AG08396 (cell line): ENCODE data around the gene SCTR.

Source experiments
- DNase-seq: peaks from one replicate; pipeline ENCODE4 v3.0.0; 2012; ENCODE audit warnings: low spot score, mixed read lengths

The SCTR gene

GRCh38 chr2:119487434-119488244 is 36.6 kb downstream of the SCTR start:
- no peak for DNase-seq

- no peak for DNase-seq
Observed at GRCh38 chr2:119486886-119487285, 37.4 kb downstream of the SCTR start.

GRCh38 chr2:119486196-119486827 is 38.0 kb downstream of the SCTR start:
- DNase-seq: no peak

- DNase-seq: no peak
Observed at GRCh38 chr2:119485336-119486110, 38.8 kb downstream of the SCTR start.

GRCh38 chr2:119484834-119485233 is 39.4 kb downstream of the SCTR start:
- DNase-seq: no peak

GRCh38 chr2:119483896-119484718 is 40.2 kb downstream of the SCTR start:
- no peak for DNase-seq

GRCh38 chr2:119483395-119483753 is 40.9 kb downstream of the SCTR start:
- DNase-seq: no peak

- DNase-seq: no peak
Observed at GRCh38 chr2:119482481-119483394, 41.5 kb downstream of the SCTR start.

GRCh38 chr2:119481501-119482455 is 42.5 kb downstream of the SCTR start:
- DNase-seq: no peak

GRCh38 chr2:119480718-119481142 is 43.6 kb downstream of the SCTR start:
- no peak for DNase-seq

- DNase-seq: no peak
Observed at GRCh38 chr2:119480184-119480583, 44.1 kb downstream of the SCTR start.

GRCh38 chr2:119478978-119479295 is 45.3 kb downstream of the SCTR start:
- DNase-seq: no peak

- no peak for DNase-seq
Observed at GRCh38 chr2:119478188-119478977, 45.9 kb downstream of the SCTR start.

- DNase-seq: no peak
Observed at GRCh38 chr2:119477113-119477505, 47.2 kb downstream of the SCTR start.

- DNase-seq: peak; percentile 78
Observed at GRCh38 chr2:119476301-119477112, 47.8 kb downstream of the SCTR start.

- DNase-seq: no peak
Observed at GRCh38 chr2:119475857-119476244, 48.4 kb downstream of the SCTR start.

GRCh38 chr2:119475225-119475856 is 48.9 kb downstream of the SCTR start:
- no peak for DNase-seq
